Measurements from ENCODE around the gene CFAP299. TPM values are rescaled to one million over a fixed set of nuclear protein-coding genes. Genes with fewer than 3 reads are reported as not detected.

CFAP299 gene
- total and polyA plus RNA-seq, 2 of the 13 experiments (the other 11 are each of a cell fraction or from before 2014, with no cell fraction given) = not detected

DNA sequence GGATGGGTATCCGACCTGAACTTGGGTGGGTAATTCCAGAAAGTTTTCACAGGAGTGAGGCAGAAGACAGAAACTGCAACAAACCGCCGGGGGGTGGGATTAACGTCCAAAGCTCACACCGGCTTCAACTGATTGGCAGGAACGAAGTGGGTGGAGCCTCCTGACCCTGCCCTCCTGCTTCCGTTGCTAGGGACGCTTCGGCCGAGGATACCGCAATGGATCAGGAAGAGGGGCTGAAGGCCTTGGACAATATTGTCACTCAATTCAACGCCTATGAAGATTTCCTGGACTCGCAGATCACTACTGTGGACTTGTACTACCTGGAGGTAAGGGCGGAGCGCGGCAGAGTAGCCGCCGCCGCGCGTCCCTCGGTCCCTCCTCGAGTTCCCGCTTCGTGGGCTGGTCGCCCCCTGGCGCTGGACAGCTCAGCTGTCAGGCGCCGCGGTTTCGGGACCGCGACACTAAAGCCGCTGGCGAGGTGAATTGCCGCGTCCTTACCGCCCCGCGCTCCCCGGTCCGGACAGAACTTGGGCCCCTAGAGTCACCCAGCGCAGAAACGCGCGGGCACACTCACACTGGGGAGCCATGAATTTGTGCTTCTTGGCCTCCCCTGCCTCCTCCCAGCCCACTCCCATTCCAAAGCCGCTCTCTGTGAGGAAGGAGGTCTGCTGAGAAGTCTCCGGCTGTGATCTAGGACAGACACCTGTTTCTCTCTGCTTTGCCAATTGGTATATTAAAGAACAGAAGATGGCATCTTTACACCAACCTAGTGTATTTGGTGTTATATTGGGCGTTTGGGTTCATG lies at the start of gene CFAP299 (continued):
- TF ChIP-seq ZNF180 (CRISPR knock-in tag; IDR thresholded peaks at IDR 0.05; ENCODE audit: borderline replicate concordance, low read depth) (no peak), ZNF225 (CRISPR knock-in tag; IDR thresholded peaks at IDR 0.05) (0 out of 2 replicates have a peak, but pooled peaks have one; percentile 82), YEATS4 (CRISPR knock-in tag; IDR thresholded peaks at IDR 0.05; ENCODE audit: borderline replicate concordance) (peak; percentile 32; the same call in 1 of the 2 replicates), ZNF580 (CRISPR knock-in tag; IDR thresholded peaks at IDR 0.05; ENCODE audit: borderline replicate concordance, low read depth) (0 out of 2 replicates have a peak, but pooled peaks have one; percentile 23), REPIN1 (CRISPR knock-in tag; IDR thresholded peaks at IDR 0.05; ENCODE audit: borderline replicate concordance, low read depth) (peak; percentile 58; the same call in 1 of the 2 replicates), ZNF605 (CRISPR knock-in tag; IDR thresholded peaks at IDR 0.05) (peak; percentile 82), ELF1 (CRISPR knock-in tag; IDR thresholded peaks at IDR 0.05) (peak; percentile 40; the same call in 1 of the 2 replicates), TFE3 (CRISPR knock-in tag; IDR thresholded peaks at IDR 0.05) (peak; percentile 22; the same call in 1 of the 2 replicates), ZNF430 (CRISPR knock-in tag; IDR thresholded peaks at IDR 0.05) (peak; percentile 51; the same call in 1 of the 2 replicates), TCF7L2 (IDR thresholded peaks at IDR 0.05; ENCODE audit: low read depth, low read length) (no peak), GABPA (IDR thresholded peaks at IDR 0.05; ENCODE audit: low read depth, low read length) (0 out of 2 replicates have a peak, but pooled peaks have one; percentile 22), GABPA (CRISPR knock-in tag; IDR thresholded peaks at IDR 0.05; ENCODE audit: low read depth) (peak; percentile 73), ATF5 (CRISPR knock-in tag; IDR thresholded peaks at IDR 0.05; ENCODE audit: low read depth) (no peak), LRRFIP1 (CRISPR knock-in tag; conservative IDR thresholded peaks at IDR 0.05) (no peak), TRAFD1 (CRISPR knock-in tag; IDR thresholded peaks at IDR 0.05; ENCODE audit: borderline replicate concordance) (no peak)
- TF ChIP-seq, protein P1, sequence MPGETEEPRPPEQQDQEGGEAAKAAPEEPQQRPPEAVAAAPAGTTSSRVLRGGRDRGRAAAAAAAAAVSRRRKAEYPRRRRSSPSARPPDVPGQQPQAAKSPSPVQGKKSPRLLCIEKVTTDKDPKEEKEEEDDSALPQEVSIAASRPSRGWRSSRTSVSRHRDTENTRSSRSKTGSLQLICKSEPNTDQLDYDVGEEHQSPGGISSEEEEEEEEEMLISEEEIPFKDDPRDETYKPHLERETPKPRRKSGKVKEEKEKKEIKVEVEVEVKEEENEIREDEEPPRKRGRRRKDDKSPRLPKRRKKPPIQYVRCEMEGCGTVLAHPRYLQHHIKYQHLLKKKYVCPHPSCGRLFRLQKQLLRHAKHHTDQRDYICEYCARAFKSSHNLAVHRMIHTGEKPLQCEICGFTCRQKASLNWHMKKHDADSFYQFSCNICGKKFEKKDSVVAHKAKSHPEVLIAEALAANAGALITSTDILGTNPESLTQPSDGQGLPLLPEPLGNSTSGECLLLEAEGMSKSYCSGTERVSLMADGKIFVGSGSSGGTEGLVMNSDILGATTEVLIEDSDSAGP (CRISPR knock-in tag; IDR thresholded peaks at IDR 0.05; ENCODE audit: borderline replicate concordance) = peak; percentile 59; the same call in 1 of the 2 replicates
- TF ChIP-seq, protein P2, sequence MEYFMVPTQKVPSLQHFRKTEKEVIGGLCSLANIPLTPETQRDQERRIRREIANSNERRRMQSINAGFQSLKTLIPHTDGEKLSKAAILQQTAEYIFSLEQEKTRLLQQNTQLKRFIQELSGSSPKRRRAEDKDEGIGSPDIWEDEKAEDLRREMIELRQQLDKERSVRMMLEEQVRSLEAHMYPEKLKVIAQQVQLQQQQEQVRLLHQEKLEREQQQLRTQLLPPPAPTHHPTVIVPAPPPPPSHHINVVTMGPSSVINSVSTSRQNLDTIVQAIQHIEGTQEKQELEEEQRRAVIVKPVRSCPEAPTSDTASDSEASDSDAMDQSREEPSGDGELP (IDR thresholded peaks at IDR 0.05; ENCODE audit: borderline replicate concordance, low read depth) = peak; percentile 68; the same call in 1 of the 2 replicates

All from HepG2 (cell line).